H1 (cell line): ENCODE results near the gene ACMSD. TPM values are rescaled to one million over a fixed set of nuclear protein-coding genes. Genes with fewer than 3 reads are reported as not detected.

Experiments used
- MAX ChIP-seq: IDR thresholded peaks from 2 replicates; pipeline ENCODE4 v1.6.1; 2012; ENCODE audit warnings: inconsistent platforms
- SRF ChIP-seq: IDR thresholded peaks from 2 replicates; pipeline ENCODE4 v1.6.1; 2011; ENCODE audit warnings: mild to moderate bottlenecking, low read depth, low read length, moderate library complexity
- polyA plus RNA-seq, 7 experiments: library from polyadenylated mRNA; depleted of rRNA in 3 of 7; stranded (reverse) in 5 of 7; unstranded in 2 of 7; fragments of >200 nt in 5 of 7; fragments of 200-250 nt in 2 of 7; gene quantifications; 1 replicate in 5 of 7; 2 replicates in 1 of 7; 4 replicates in 1 of 7; pipeline versions ENCODE4 v1.2.1 to v1.2.3, GENCODE V29; 2011 to 2013; ENCODE audit warnings: missing spikeins in 2 of 7, mixed read lengths in 2 of 7
- total RNA-seq: library from RNA; stranded (reverse); fragmentation: NEBNext Ultra II Directional; extraction: Animal tissue kit (Norgen Biotek cat#: 25700); gene quantifications from 2 replicates; pipeline ENCODE4 v1.2.1, GENCODE V29; 2021

The ACMSD gene
- total and polyA plus RNA-seq, 2 of the 8 experiments (the other 6 are each of a cell fraction or from before 2014, with no cell fraction given), result not detected

DNA sequence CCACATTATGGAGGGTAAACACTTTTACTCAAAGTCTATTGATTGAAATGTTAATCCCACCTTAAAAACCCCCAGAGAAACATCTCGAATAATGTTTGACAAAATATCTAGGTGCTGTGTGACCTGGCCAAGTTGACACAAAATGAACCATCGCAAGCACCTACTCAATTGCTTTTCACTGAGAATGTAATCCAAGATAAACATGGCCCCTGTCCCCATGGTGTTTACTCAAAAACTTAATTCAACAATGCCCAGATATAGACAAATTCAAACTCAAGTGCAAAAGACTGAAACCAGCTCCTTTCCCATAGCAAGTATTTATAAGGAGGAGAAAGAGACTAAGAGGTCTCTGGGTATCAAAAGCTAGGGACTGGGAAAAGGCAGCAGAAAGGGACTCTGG, 15.0 kb upstream of the ACMSD start (continued):
- no peak for TF ChIP-seq MAX
- no peak for TF ChIP-seq SRF
